Mucosa of rectum (tissue), 2 donors: Measurements from ENCODE around the gene BTBD9.

ENCODE experiments used
- H3K27ac ChIP-seq, 2 donors: one replicate each; pipeline ENCODE4 v1.7.0; 2013; ENCODE audit warnings: inconsistent platforms in 2 of 2, low read depth in 2 of 2, low read length in 2 of 2
- H3K27me3 ChIP-seq, 2 donors: one replicate each; pipeline ENCODE4 v1.7.0; 2013; ENCODE audit warnings: low read length in 2 of 2; ENCODE audit not compliant: control insufficient read depth in 2 of 2, insufficient read depth in 2 of 2
- H3K36me3 ChIP-seq, 2 donors: one replicate each; pipeline ENCODE4 v1.7.0; 2013; ENCODE audit warnings: low read length in 2 of 2; ENCODE audit not compliant: control insufficient read depth in 2 of 2, insufficient read depth in 2 of 2
- H3K4me1 ChIP-seq, 2 donors: one replicate each; pipeline ENCODE4 v1.7.0; 2013; ENCODE audit warnings: low read length in 2 of 2, mild to moderate bottlenecking in 1 of 2; ENCODE audit not compliant: control insufficient read depth in 2 of 2, insufficient read depth in 2 of 2
- H3K4me3 ChIP-seq, 2 donors: one replicate each; pipeline ENCODE4 v1.7.0; 2013; ENCODE audit warnings: low read length in 2 of 2
- H3K9ac ChIP-seq, 2 donors: one replicate each; pipeline ENCODE4 v1.7.0; 2013; ENCODE audit warnings: low read length in 2 of 2, low read depth in 1 of 2, mild to moderate bottlenecking in 1 of 2
- H3K9me3 ChIP-seq, 2 donors: one replicate each; pipeline ENCODE4 v1.7.0; 2013; ENCODE audit warnings: low read length in 2 of 2; ENCODE audit not compliant: control insufficient read depth in 2 of 2
- donor health status: healthy.
- donor health status: Normal muscosa, but diverticular disease.

BTBD9 gene

GRCh38 chr6:38676974-38677544, 37.3 kb upstream of the BTBD9 start:
- Histone ChIP-seq H3K36me3 (peaks cover 11 to 12% of the 10 kb centered on the region in 2 donors), H3K9ac (no peak overlapping the region), H3K4me3 (no peak overlapping the region), H3K4me1 (no peaks in the 10 kb centered on the region), H3K27ac (peak overlapping the region in 1 of 2 donors; percentile 18), H3K27me3 (no peaks in the 10 kb centered on the region), H3K9me3 (no peaks in the 10 kb centered on the region)

- H3K27ac ChIP-seq: peak overlapping the region; percentile 10 to 17
Observed at GRCh38 chr6:38676236-38676973, 36.7 kb upstream of the BTBD9 start.

GRCh38 chr6:38673397-38674165, 33.9 kb upstream of the BTBD9 start:
- Histone ChIP-seq H3K36me3 (peaks cover 8 to 11% of the 10 kb centered on the region in 2 donors), H3K27ac (no peak overlapping the region), H3K27me3 (no peaks in the 10 kb centered on the region), H3K4me3 (no peak overlapping the region), H3K9me3 (no peaks in the 10 kb centered on the region), H3K4me1 (no peaks in the 10 kb centered on the region), H3K9ac (no peak overlapping the region)

More at GRCh38 chr6:38676236-38676973, 36.7 kb upstream of the BTBD9 start:
- Histone ChIP-seq H3K9me3 (no peaks in the 10 kb centered on the region), H3K4me3 (no peak overlapping the region), H3K9ac (no peak overlapping the region), H3K36me3 (peaks cover 9 to 11% of the 10 kb centered on the region in 2 donors), H3K4me1 (no peaks in the 10 kb centered on the region), H3K27me3 (no peaks in the 10 kb centered on the region)

GRCh38 chr6:38671885-38672467, 32.2 kb upstream of the BTBD9 start:
- no peak overlapping the region for H3K9ac ChIP-seq
- H3K4me1 ChIP-seq: no peaks in the 10 kb centered on the region
- no peaks in the 10 kb centered on the region for H3K27me3 ChIP-seq
- H3K9me3 ChIP-seq: no peaks in the 10 kb centered on the region
- H3K36me3 ChIP-seq: peaks cover 5 to 9% of the 10 kb centered on the region in 2 donors
- H3K4me3 ChIP-seq: no peak overlapping the region
- no peak overlapping the region for H3K27ac ChIP-seq

- Histone ChIP-seq H3K4me3 (no peak overlapping the region), H3K36me3 (no peaks in the 10 kb centered on the region), H3K27me3 (no peaks in the 10 kb centered on the region), H3K4me1 (no peaks in the 10 kb centered on the region), H3K27ac (no peak overlapping the region), H3K9ac (no peak overlapping the region), H3K9me3 (no peaks in the 10 kb centered on the region)
Observed at GRCh38 chr6:38658418-38659167, 18.9 kb upstream of the BTBD9 start.

- no peaks in the 10 kb centered on the region for H3K9me3 ChIP-seq
- no peaks in the 10 kb centered on the region for H3K4me1 ChIP-seq
- no peak overlapping the region for H3K9ac ChIP-seq
- no peaks in the 10 kb centered on the region for H3K36me3 ChIP-seq
- no peaks in the 10 kb centered on the region for H3K27me3 ChIP-seq
- no peak overlapping the region for H3K4me3 ChIP-seq
- H3K27ac ChIP-seq: no peak overlapping the region
Observed at GRCh38 chr6:38656896-38657295, 17.2 kb upstream of the BTBD9 start.

GRCh38 chr6:38654263-38654662, 14.5 kb upstream of the BTBD9 start:
- Histone ChIP-seq H3K36me3 (no peaks in the 10 kb centered on the region), H3K9ac (no peak overlapping the region), H3K9me3 (no peaks in the 10 kb centered on the region), H3K4me1 (no peaks in the 10 kb centered on the region), H3K27ac (no peak overlapping the region), H3K4me3 (no peak overlapping the region), H3K27me3 (no peaks in the 10 kb centered on the region)

- H3K4me1 ChIP-seq: no peaks in the 10 kb centered on the region
- no peaks in the 10 kb centered on the region for H3K36me3 ChIP-seq
- H3K9ac ChIP-seq: no peak overlapping the region
- no peaks in the 10 kb centered on the region for H3K9me3 ChIP-seq
- H3K27me3 ChIP-seq: no peaks in the 10 kb centered on the region
- H3K27ac ChIP-seq: no peak overlapping the region
- H3K4me3 ChIP-seq: no peak overlapping the region
Observed at GRCh38 chr6:38651121-38651784, 11.5 kb upstream of the BTBD9 start.

- Histone ChIP-seq H3K36me3 (no peaks in the 10 kb centered on the region), H3K27me3 (no peaks in the 10 kb centered on the region), H3K27ac (no peak overlapping the region), H3K9me3 (no peaks in the 10 kb centered on the region), H3K9ac (no peak overlapping the region), H3K4me3 (no peak overlapping the region), H3K4me1 (no peaks in the 10 kb centered on the region)
Observed at GRCh38 chr6:38650207-38650752, 10.6 kb upstream of the BTBD9 start.
